WERI-Rb-1 (cell line): Measurements from ENCODE around the gene SERPINB12.

Experiments
- DNase-seq: peaks from one replicate; pipeline ENCODE4 v3.0.0-alpha.2; 2020
- H3K27ac ChIP-seq: fragments of 250-450 bp; sonication (Bioruptor Pico); 2 replicates; pipeline ENCODE4 v1.5.1; 2020; ENCODE audit warnings: mild to moderate bottlenecking, moderate library complexity
- H3K27me3 ChIP-seq: fragments of 250-450 bp; sonication (Bioruptor Pico); 2 replicates; pipeline ENCODE4 v1.5.1; 2021; ENCODE audit warnings: mild to moderate bottlenecking, low read depth, moderate library complexity; ENCODE audit not compliant: insufficient read depth, severe bottlenecking
- H3K36me3 ChIP-seq: fragments of 250-450 bp; sonication (Bioruptor Pico); 2 replicates; pipeline ENCODE4 v1.5.1; 2020; ENCODE audit warnings: mild to moderate bottlenecking, moderate library complexity
- H3K4me3 ChIP-seq: 2 replicates; pipeline ENCODE4 v1.5.1; 2011; ENCODE audit warnings: low read depth, mild to moderate bottlenecking, control low read depth, low read length
- H3K9me3 ChIP-seq: fragments of 250-450 bp; sonication (Bioruptor Pico); 2 replicates; pipeline ENCODE4 v1.5.1; 2021; ENCODE audit warnings: mild to moderate bottlenecking, moderate library complexity; ENCODE audit not compliant: severe bottlenecking
- CTCF ChIP-seq: IDR thresholded peaks from 2 replicates; pipeline ENCODE4 v1.5.1; 2011; ENCODE audit warnings: low read depth, mild to moderate bottlenecking, control low read depth, inconsistent platforms, low read length

The SERPINB12 gene

GRCh38 chr18:63617049-63617914, 75.1 kb downstream of the SERPINB12 start:
- DNase-seq: peak; percentile 41
- no peak overlapping the region for H3K27ac ChIP-seq
- TF ChIP-seq CTCF: no peak
- no peaks in the 10 kb centered on the region for H3K36me3 ChIP-seq
- peaks cover 3% of the 10 kb centered on the region for H3K9me3 ChIP-seq
- H3K27me3 ChIP-seq: no peaks in the 10 kb centered on the region
- no peak overlapping the region for H3K4me3 ChIP-seq

- no peaks in the 10 kb centered on the region for H3K27me3 ChIP-seq
- peaks cover 3% of the 10 kb centered on the region for H3K9me3 ChIP-seq
- no peaks in the 10 kb centered on the region for H3K36me3 ChIP-seq
- no peak overlapping the region for H3K4me3 ChIP-seq
- no peak for TF ChIP-seq CTCF
- H3K27ac ChIP-seq: no peak overlapping the region
- no peak for DNase-seq
Measured at GRCh38 chr18:63617915-63618234, 75.7 kb downstream of the SERPINB12 start.
